DMS 273 treated with DMSO at 0.1 percent for 48 hours (cell line): ENCODE measurements around the gene FZR1.
"Not testable (repeated sequence)": the region's sequence is repeated elsewhere in the genome, so short reads cannot be mapped to it uniquely, and the experiment has no call there.

Experiments used
- DNase-seq: peaks from one replicate; lab custom pipeline; 2025; lab: John Stamatoyannopoulos, UW

FZR1 gene

DNA sequence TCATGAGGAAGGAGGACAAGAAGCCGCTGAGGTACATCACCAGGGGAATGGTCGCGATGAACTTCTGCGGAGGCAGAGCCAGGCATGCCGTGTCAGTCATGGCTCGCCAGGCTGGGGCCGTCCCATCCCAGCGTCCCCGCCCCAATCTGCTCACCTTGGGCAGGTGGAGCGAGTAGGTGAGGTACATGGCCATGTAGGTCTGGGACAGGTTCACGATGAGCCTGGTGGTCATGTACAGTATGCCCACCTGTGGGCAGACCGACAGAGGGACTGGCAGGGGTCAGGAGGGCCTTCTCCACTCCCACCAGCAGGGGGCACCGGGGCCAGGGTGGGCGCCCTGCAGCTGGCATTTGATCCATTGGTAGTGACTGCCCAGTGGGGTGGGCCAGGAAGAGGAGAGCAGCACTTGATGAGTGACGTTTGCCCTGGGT is 41.2 kb downstream of the FZR1 start:
- DNase-seq = no peak

GRCh38 chr19:3547767-3548282 is 41.7 kb downstream of the FZR1 start:
- no peak for DNase-seq

- no peak for DNase-seq
These were observed 42.5 kb downstream of the FZR1 start for GRCh38 chr19:3548606-3549005.

- DNase-seq = no peak
These were observed 43.7 kb downstream of the FZR1 start for GRCh38 chr19:3549816-3550215.

GRCh38 chr19:3550947-3551791 is 45.1 kb downstream of the FZR1 start:
- DNase-seq = no peak

GRCh38 chr19:3551792-3552095 is 45.6 kb downstream of the FZR1 start:
- no peak for DNase-seq

DNA sequence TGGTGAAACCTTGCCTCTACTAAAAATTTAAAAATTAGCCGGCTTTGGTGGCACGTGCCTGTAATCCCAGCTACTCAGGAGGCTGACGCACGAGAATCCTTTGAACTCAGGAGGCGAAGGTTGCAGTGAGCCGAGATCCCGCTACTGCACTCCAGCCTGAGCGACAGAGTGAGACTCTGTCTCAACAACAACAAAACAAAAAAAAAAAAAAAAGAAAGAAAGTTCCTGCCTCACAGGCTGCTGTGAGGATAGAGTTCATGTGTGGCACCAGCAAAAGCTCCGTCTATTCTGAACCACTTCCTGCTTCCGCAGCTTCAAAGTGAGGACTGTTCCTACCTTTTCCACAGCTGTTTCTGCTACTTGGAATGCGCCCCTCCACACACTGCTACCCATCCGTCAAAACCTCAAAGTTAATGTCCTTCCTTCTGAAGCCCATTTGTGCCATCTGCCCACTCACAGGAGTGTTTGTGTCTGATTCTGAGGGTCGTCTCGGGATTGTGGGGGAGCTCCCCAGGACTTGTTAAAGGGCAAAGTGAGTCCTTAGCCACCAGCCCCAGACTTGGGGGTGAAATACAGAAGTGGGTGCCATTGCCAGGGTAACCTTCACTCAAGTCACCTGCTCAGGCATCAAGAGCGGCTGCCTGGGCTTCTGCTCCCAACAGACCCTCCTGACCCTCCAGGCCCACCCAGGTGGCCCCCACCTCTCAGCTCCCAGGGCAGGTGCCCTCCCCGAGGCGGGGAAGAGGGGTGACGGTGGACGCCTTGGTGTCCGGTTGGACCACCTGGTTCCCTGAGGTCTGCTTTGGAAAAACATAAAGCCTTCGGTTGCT is 48.4 kb downstream of the FZR1 start:
- no peak for DNase-seq

- no peak for DNase-seq
These were observed 49.7 kb downstream of the FZR1 start for GRCh38 chr19:3555653-3556422.

DNA sequence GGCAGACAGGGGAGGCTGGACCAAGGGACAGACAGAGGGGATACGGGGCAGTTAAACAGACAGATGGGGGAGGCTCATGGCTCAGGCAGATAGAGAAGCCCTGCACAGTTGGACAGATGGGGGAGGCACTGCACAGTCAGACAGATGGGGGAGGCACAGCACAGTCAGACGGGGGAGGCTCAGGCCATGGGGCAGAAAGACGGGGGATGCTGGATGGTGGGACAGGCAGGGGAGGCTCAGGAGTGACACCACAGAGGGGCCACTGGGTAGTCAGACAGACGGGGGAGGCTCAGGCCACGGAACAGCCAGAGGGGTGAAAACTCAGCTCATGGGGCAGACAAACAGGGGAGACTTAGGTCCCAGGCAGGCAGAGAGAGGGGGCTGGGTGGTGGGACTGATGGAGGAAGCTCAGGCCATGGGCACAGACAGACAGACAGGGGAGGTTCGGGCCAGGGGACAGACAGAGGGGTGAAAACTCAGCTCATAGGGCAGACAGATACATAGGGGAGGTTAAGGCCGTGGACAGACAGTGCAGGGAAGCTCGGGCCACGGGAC is 50.4 kb downstream of the FZR1 start:
- DNase-seq = no peak

DNA sequence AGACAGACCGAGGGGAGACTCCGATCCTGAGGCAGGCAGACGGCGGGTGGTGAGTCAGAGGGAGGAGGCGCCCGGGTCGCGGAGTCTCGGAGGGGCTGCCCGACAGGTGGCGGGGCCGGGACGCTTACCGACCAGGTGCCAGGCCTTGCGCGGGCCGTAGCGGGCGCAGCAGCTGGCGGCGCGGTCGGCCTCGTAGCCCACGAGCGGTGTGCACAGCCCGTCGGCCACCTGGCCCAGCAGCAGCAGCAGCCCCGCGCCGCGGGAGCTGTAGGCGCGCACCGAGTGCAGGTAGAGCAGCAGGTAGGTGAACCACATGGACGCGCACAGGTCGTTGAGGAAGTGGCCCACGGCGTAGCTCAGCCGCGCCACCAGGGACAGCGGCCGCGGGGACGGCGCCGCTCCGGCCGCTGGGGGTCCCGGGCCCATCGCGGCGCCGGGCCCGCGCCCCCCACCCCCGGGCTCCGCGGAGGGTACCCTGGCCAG is 50.9 kb downstream of the FZR1 start:
- DNase-seq = no peak

GRCh38 chr19:3557461-3558248 is 51.5 kb downstream of the FZR1 start, which contains the start of gene MFSD12:
Gene MFSD12 (minus strand): TSS chr19:3557586. CDS start chr19:3557403, 183 bp downstream.
- peak; percentile 69 for DNase-seq

DNA sequence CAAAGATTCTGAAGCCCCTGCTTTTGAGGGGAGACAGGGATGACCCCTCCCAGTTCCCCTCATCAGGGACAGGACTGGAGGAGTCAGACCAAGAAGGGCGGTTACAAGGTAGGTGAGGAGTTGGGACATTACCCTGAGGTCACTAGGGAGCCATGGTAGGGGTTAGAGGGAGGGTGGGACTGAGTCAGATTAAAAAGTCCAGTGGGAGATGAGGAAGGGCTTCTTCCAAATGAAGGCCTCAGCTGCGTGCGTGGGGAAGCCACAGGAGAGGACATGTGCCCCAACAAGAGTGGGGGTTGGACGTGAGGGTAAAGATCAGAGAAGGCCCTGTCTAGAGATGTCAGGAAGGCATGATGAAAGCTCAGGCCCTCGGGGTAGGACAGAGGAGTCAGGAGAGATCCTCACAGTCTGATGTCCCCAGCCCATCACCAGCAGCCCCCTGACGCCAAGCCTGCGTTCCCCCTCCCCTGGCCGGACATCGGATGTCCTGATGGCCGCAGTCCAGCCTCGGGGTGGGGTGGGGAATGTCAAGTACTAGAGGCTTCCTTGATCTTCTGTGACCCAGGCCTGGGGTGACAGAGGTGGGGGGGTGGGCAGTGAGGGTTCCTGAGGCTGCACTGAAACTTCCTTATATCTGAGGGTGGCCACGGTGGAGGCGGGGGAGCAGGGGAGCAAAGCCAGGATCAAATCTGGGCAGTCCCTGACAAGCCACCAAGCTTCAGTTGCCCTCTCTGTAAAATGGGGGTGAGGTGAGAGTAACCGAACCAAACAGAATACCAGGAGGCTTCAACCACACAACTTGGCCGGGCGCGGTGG is 57.8 kb downstream of the FZR1 start:
- DNase-seq = no peak

DNA sequence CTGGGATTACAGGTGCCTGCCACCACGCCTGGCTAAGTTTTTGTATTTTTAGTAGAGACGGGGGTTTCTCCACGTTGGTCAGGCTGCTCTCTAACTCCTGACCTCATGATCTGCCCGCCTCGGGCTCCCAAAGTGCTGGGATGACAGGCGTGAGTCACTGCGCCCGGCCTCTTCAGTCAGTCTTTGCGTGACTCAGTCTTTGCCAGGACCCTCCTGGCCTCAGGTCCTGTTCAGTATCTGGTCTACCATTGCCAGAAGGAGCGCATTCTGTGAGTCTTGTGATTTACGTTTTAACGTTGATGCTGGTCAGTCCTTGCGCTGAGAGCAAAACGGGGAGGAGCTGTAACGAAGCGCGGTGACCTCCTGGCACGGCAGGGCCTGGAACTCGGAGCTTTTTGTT is 59.0 kb downstream of the FZR1 start:
- no peak for DNase-seq

DNA sequence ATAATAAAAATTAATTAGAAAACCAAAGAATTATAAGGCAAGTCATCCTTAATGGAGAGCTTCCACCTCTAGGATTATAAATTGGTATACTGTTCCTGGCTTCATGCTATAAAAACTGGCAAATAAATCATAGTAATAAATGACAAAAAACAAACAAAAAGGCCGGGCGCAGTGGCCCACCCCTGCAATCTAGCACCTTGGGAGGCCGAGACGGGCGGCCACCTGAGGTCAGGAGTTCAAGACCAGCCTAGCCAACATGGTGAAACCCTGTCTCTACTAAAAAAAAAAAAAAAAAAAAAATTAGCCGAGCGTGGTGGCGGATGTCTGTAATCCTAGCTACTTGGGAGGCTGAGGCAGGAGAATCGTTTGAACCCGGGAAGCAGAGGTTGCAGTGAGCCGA is 63.9 kb downstream of the FZR1 start:
- DNase-seq = not testable (repeated sequence)

GRCh38 chr19:3570606-3571011 is 64.5 kb downstream of the FZR1 start:
- no peak for DNase-seq

DNA sequence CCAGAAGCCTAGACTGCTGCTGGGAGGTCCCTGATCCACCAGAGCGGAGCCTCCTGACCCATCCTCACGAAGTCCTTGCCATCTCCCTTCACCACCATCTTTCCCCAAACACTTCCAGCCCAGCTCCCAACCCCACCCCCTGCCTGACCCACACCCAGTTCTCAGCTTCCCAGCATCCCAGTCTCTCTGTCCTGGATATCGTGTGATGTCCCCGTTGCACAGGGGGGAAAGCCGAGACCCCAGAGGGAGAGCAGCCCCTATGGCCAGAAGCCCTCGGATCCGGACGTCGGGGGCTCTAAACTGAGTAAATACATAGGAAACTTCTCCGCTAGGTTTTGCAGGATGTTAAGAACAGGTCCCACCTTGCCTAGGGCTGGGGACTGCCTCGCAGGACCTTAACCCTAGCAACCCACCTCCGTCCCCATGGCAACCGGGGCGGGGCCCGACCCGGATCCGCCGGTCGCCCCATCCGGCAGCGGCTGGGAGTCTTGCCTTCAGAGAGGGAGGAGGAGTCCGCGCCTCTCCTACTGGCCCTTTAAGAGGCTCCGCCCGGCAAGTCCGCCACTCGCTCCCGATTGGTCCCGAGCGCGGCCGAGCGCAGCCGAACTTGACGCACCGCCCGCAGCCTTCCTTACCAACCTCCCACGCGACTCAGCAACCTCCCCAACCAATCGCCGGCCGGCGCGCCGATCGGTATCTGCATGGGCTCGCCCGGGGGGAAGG is 66.2 kb downstream of the FZR1 start:
- DNase-seq = peak; percentile 98

- DNase-seq = no peak
These were observed 66.7 kb downstream of the FZR1 start, which contains the start of gene HMG20B for GRCh38 chr19:3572855-3573161. Gene HMG20B (plus strand): TSS chr19:3572944. CDS start chr19:3573310, 366 bp downstream.

DNA sequence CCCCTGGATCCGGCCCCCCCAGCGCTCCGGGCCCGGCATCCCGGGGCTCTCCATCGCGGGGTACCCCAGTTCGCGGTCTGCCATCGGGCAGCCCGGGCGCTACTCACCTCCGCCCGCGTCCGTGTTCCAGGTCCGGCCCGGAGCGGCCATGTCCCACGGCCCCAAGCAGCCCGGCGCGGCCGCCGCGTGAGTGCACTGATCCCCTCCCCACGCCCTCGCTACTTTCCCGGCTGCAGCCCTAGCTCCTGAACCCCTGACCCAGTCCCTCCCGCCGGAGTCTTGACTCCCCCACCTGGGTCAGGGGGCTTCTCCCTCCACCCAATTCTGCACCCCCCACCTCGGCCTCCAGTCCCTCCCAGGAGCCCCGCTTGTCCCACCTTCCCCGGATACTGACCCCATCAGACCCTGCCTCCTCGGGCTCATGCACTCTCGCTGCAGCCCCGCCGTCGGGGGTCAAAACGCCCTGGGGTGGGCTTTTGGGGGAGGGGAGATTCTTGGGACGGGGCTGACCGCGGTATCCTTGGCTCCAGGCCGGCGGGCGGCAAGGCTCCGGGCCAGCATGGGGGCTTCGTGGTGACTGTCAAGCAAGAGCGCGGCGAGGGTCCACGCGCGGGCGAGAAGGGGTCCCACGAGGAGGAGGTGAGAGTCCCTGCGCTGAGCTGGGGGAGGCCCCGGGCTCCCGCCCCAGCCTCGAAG is 67.2 kb downstream of the FZR1 start:
- no peak for DNase-seq
